GM12891 (cell line): ENCODE results near the gene MTPN.

Source experiments
- POLR2A ChIP-seq: IDR thresholded peaks from 2 replicates; pipeline ENCODE4 v1.6.1; 2011; ENCODE audit warnings: low read depth, low read length, control low read depth
- POLR2AphosphoS5 ChIP-seq: IDR thresholded peaks from 2 replicates; pipeline ENCODE4 v1.6.1; 2011; ENCODE audit warnings: low read depth, low read length, control low read depth
- POU2F2 ChIP-seq: IDR thresholded peaks from 2 replicates; pipeline ENCODE4 v1.6.1; 2011; ENCODE audit warnings: low read depth, mild to moderate bottlenecking, control low read depth, low read length, moderate library complexity
- SPI1 ChIP-seq: IDR thresholded peaks from 2 replicates; pipeline ENCODE4 v1.6.1; 2011; ENCODE audit warnings: low read depth, low read length, control low read depth
- TAF1 ChIP-seq: IDR thresholded peaks from 2 replicates; pipeline ENCODE4 v1.6.1; 2011; ENCODE audit warnings: low read depth, low read length, control low read depth

DNA sequence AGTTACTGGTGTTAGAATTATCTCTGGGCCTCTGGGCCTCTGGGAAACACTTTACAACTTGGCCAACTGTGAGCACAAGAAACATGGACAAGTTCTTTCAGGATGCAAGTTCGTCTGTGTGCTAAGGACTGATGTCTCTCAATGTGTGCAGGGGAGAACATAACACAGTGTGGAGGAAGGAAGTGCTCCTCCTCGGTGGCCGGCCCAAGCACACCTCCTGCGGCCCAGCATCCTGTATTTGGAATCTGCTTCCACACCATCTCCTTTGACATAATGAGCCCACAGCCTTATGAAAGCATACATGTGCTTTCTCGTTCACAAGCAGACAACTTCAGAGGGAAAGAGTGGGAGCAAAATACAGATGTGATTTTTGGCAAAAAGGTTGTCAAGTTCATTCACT, 59.0 kb downstream of the MTPN start:
- TF ChIP-seq POLR2A (no peak), POLR2AphosphoS5 (no peak), SPI1 (no peak), TAF1 (no peak), POU2F2 (no peak)
